Peyer's patch (tissue), 4 donors: ENCODE data around the gene GPC3. TPM values are rescaled to one million over a fixed set of nuclear protein-coding genes. Genes with fewer than 3 reads are reported as not detected.

Experiments used
- DNase-seq, 3 donors: peaks; one replicate each; pipeline ENCODE4 v3.0.0-alpha.2; 2017 to 2019
- H3K27ac ChIP-seq, 4 donors: fragments of 200-600 bp; sonication (generic); one replicate each; pipeline ENCODE4 v1.5.1; 2016 to 2019
- H3K27me3 ChIP-seq, 2 donors: fragments of 200-600 bp; sonication (generic); one replicate each; pipeline ENCODE4 v1.5.1; 2019
- H3K36me3 ChIP-seq, 3 donors: fragments of 200-600 bp; sonication (generic); one replicate each; pipeline ENCODE4 v1.5.1; 2016 to 2019
- H3K4me1 ChIP-seq, 4 donors: fragments of 200-600 bp; sonication (generic); one replicate each; pipeline ENCODE4 v1.5.1; 2016 to 2019
- H3K4me3 ChIP-seq, 4 donors: fragments of 200-600 bp; sonication (generic); 1 replicate in 3 of 4; 2 replicates in 1 of 4; pipeline ENCODE4 v1.5.1; 2016 to 2019; ENCODE audit warnings: mild to moderate bottlenecking in 1 of 4
- H3K9me3 ChIP-seq, 4 donors: fragments of 200-600 bp; sonication (generic); one replicate each; pipeline ENCODE4 v1.5.1; 2016 to 2019; ENCODE audit warnings: mild to moderate bottlenecking in 1 of 4
- CTCF ChIP-seq, 6 experiments: fragments of 450-650 bp in 4 of 6; fragments of 200-600 bp in 2 of 6; sonication (generic) in 1 of 6; IDR thresholded peaks; one replicate each; pipeline ENCODE4 v1.5.1; 2017 to 2019; ENCODE audit warnings: antibody characterized with exemption in 6 of 6, mild to moderate bottlenecking in 3 of 6, moderate library complexity in 1 of 6
- POLR2A ChIP-seq, 2 donors: fragments of 450-650 bp; IDR thresholded peaks; one replicate each; pipeline ENCODE4 v1.5.1; 2017; ENCODE audit warnings: antibody characterized with exemption in 2 of 2, mild to moderate bottlenecking in 2 of 2, moderate library complexity in 2 of 2
- total RNA-seq, 4 donors: library from RNA; depleted of rRNA; stranded (reverse); fragments of >200 nt; gene quantifications; one replicate each; pipeline ENCODE4 v1.1.0, GENCODE V29; 2016

GPC3 gene
- total RNA-seq, 4 donors from 2014 or later, result 1.1 to 7.2 (median 5.8) TPM

GRCh38 chrX:133979641-133980230, 5.7 kb downstream of the GPC3 start:
- H3K9me3 ChIP-seq, result no peaks in the 10 kb centered on the region
- H3K4me1 ChIP-seq, result no peaks in the 10 kb centered on the region
- TF ChIP-seq CTCF (IDR thresholded peaks at IDR 0.05) (no peak), POLR2A (IDR thresholded peaks at IDR 0.05) (no peak)
- H3K27me3 ChIP-seq, result no peaks in the 10 kb centered on the region
- H3K4me3 ChIP-seq, result no peak overlapping the region
- no peak for DNase-seq
- no peaks in the 10 kb centered on the region for H3K36me3 ChIP-seq
- no peak overlapping the region for H3K27ac ChIP-seq

- no peak for TF ChIP-seq CTCF (IDR thresholded peaks at IDR 0.05)
- TF ChIP-seq POLR2A (IDR thresholded peaks at IDR 0.05), result no peak
- H3K36me3 ChIP-seq, result no peaks in the 10 kb centered on the region
- no peak overlapping the region for H3K4me3 ChIP-seq
- H3K4me1 ChIP-seq, result no peaks in the 10 kb centered on the region
- no peaks in the 10 kb centered on the region for H3K9me3 ChIP-seq
- DNase-seq, result no peak
- no peak overlapping the region for H3K27ac ChIP-seq
- no peaks in the 10 kb centered on the region for H3K27me3 ChIP-seq
Measured at GRCh38 chrX:133973704-133974103, 11.7 kb downstream of the GPC3 start.

- TF ChIP-seq CTCF (IDR thresholded peaks at IDR 0.05), result no peak
- TF ChIP-seq POLR2A (IDR thresholded peaks at IDR 0.05), result no peak
- no peak overlapping the region for H3K4me3 ChIP-seq
- no peak overlapping the region for H3K27ac ChIP-seq
- DNase-seq, result no peak
- H3K36me3 ChIP-seq, result no peaks in the 10 kb centered on the region
- H3K9me3 ChIP-seq, result no peaks in the 10 kb centered on the region
- no peaks in the 10 kb centered on the region for H3K27me3 ChIP-seq
- no peaks in the 10 kb centered on the region for H3K4me1 ChIP-seq
Measured at GRCh38 chrX:133972916-133973315, 12.5 kb downstream of the GPC3 start.

GRCh38 chrX:133971586-133971985, 13.8 kb downstream of the GPC3 start:
- Histone ChIP-seq H3K4me1 (no peaks in the 10 kb centered on the region), H3K36me3 (no peaks in the 10 kb centered on the region), H3K27me3 (no peaks in the 10 kb centered on the region), H3K4me3 (no peak overlapping the region), H3K27ac (no peak overlapping the region), H3K9me3 (no peaks in the 10 kb centered on the region)
- no peak for TF ChIP-seq POLR2A (IDR thresholded peaks at IDR 0.05)
- TF ChIP-seq CTCF (IDR thresholded peaks at IDR 0.05), result no peak
- DNase-seq, result no peak

- H3K27ac ChIP-seq, result no peak overlapping the region
- TF ChIP-seq CTCF (IDR thresholded peaks at IDR 0.05) (no peak), POLR2A (IDR thresholded peaks at IDR 0.05) (no peak)
- H3K4me3 ChIP-seq, result no peak overlapping the region
- no peak for DNase-seq
- no peaks in the 10 kb centered on the region for H3K27me3 ChIP-seq
- no peaks in the 10 kb centered on the region for H3K9me3 ChIP-seq
- H3K4me1 ChIP-seq, result no peaks in the 10 kb centered on the region
- H3K36me3 ChIP-seq, result no peaks in the 10 kb centered on the region
Measured at GRCh38 chrX:133970076-133970475, 15.3 kb downstream of the GPC3 start.

GRCh38 chrX:133969191-133969590, 16.2 kb downstream of the GPC3 start:
- Histone ChIP-seq H3K36me3 (no peaks in the 10 kb centered on the region), H3K27me3 (no peaks in the 10 kb centered on the region), H3K4me1 (no peaks in the 10 kb centered on the region), H3K4me3 (no peak overlapping the region), H3K27ac (no peak overlapping the region), H3K9me3 (no peaks in the 10 kb centered on the region)
- TF ChIP-seq CTCF (IDR thresholded peaks at IDR 0.05) (no peak), POLR2A (IDR thresholded peaks at IDR 0.05) (no peak)
- DNase-seq, result no peak
